Occipital lobe (tissue), 2 donors: ENCODE results near the gene ANXA4. TPM values are rescaled to one million over a fixed set of nuclear protein-coding genes. Genes with fewer than 3 reads are reported as not detected.
"Not testable (repeated sequence)": the region's sequence is repeated elsewhere in the genome, so short reads cannot be mapped to it uniquely, and the experiment has no call there.

Experiments used
- DNase-seq: peaks from one replicate; lab custom pipeline; 2025; lab: John Stamatoyannopoulos, UW
- total RNA-seq: library from RNA; depleted of rRNA; stranded (reverse); fragments of >200 nt; gene quantifications from one replicate; pipeline ENCODE4 v1.2.3, GENCODE V29; 2014

Gene ANXA4
- total RNA-seq, 1 donor from 2014 or later = 3.4 TPM

DNA sequence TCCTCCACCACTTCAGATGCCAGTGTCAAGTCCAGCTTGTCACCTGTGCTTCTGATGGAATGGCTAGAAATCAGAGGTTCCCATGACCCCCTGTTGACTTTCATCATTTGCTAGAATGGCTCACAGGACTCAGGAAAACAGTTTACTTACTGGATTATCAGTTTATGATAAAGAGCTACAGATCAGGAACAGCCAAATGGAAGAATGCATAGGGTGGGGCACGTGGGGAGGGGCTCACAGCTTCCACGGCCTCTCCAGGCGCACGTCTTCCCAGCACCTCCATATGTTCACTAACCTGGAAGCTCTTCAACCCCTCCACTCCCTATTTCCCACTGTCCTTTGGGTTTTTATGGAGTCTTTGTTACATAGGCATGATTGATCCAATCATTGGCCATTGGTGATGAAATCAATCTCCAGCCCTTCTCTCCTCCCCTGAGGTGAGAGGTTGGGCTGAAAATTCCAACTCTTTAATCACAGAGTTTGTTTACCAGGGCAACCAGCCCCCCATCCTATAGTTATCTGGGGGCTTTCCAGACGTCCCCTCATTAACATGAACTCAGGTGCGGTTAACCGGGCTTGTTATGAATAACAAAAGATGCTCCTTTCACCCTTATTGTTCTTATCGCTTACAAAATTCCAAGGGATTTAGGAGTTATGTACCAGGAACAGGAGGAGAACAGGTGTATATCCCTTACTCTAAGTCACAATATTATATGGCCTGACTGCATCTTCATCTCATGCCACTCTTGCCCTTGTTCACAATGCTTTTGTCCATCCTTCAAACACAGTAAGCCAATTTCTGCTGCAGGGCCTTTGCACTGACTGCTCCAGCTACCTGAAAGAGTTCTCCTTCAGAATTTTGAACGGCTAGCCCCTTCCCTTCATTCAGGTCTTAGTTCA lies 35.2 kb downstream of the ANXA4 start:
- no peak for DNase-seq

DNA sequence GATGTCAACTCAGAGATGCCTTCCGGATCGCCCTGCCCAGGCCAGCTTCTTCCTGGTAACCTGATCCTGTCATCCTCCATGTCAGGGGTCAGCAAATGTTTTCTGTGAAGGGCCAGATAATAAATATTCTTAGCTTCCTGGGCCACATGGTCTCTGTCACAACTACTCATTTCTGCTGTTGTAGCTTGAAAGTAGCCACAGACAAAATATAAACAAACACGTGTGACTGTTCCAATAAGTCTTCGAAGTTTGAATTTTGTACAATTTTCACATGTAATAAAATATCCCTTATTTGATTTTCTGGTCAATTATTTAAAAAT lies 35.8 kb downstream of the ANXA4 start:
- DNase-seq = no peak

DNA sequence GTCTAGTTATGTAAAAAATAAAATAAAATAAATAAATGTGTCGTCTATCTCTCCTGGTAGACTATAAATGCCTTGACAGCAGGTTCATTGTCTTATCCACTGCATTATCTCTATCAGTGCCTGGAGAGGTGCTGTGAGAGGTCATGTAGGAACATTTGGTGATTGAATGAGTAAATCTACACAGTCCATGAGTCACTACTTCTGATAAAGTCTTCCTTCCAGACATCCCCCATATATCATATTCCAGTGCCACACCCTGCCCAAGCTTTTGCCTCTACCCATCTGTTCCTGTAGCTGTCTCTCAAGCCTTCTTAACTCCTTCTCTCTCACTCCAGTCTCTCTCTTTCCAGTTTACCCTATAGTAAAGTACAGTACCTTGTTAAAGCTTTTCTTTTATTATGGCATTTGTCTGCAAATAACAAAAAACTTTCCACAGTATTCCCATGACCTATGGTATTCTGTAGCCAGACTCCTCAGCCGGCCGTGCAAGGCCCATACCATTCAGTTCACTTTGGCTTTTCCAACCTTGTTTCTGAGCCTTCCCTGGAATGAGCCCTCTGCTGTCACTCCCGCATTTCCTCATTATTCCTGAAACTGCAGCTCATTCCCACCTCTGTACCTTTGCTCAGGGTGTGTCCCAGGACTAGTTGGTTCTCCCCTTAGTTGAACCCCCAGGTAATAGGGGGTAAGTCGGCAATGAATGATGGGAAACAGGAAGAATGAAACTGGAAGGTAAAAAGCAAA lies 37.5 kb downstream of the ANXA4 start:
- no peak for DNase-seq

DNA sequence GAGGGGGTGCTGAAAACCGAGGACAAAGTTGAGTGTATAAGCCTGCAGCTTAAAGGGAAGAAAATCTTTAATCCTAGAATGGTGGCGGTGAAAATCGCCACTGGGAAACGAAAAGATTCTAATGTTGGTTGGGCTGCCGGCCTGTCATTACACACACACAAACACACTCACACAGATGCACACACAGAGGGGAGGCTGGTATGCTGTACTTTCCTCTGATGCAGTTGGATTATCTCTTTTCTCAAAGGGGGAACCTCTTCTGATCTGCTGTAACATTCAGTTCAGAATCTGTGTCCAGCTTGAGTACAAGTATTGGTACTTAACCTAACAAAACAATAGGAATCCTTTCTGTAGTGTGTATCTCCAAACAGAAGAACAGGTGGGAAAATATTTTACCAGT lies 39.0 kb downstream of the ANXA4 start:
- DNase-seq = no peak

DNA sequence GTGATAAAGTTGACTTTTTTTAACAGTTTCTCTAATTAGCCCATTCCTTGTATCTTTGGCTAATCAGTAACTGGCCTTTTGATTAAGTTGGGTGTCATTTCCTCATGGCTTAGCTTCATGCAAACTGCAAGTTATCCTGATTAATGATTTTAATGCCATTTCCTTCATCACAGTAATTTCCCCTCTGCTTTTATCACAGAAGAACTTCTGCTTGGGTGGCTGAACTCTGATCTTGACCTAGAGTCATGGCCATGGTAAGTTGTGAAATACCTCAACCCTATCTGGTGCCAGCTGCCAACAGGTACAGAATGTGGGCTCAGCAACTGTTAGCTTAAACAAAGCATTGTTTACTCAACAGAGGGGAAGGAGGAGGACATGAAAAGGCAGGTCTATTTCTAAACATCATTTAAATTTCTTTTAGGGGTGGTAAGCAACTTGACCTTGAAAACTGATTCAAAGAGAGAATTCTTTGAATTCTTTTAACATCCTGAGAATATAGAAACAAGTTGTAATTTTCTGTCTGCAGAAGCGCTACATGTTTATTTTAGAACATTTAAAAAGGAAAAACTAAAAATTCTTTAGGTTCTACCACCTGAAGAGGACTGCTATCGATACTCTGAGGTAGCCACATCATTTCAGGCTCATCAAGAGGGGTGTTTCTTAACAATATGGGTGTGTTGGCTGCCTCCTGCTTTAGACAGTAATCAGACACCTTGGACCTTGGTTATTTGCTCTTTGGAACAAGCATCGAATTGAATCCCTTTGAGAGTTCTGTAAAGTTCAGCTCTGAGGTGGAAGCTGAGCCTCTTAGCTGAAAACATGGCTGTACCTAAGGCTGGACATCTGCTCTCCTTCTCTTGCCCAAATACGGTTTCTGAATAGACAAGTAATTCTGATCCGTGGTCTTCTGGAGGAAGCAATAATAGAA lies 39.7 kb downstream of the ANXA4 start:
- DNase-seq = no peak

DNA sequence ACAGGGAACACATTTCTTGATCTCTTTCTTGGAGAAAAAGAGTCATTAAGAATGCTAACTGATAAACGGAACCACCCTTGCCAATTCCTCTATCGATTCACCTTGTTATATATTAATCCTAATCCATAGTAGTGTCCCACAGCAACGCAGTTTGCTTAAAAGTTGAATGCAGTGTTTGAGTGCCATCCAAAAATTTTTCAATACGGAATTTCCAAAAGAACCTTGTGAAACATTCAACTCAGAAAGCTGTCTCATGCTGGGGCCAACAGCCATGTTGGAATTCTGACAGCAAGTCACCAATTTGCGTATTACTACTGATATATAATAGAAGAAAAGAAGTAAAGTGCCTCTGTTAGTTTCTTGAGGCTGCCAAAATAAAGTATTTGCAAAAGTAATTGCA lies 42.3 kb downstream of the ANXA4 start:
- DNase-seq = no peak

DNA sequence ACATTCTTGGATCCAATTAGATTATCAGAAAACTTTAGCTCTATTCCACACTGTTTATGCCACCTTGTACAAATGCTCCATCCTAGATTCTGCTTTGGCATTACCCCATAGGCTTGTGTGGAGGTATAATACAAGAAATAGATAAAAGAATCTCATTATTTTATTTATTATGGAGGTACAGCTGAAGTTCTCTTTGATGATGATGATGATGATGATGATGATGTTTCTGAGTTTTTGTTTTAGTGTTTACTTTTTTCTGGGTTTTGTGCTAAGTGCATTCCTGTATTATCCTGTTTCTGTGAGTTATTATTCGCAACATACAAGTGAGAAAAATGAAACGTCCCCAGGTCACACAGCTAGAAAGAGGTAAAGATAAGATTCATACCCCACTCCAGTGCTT lies 43.4 kb downstream of the ANXA4 start:
- DNase-seq = no peak

DNA sequence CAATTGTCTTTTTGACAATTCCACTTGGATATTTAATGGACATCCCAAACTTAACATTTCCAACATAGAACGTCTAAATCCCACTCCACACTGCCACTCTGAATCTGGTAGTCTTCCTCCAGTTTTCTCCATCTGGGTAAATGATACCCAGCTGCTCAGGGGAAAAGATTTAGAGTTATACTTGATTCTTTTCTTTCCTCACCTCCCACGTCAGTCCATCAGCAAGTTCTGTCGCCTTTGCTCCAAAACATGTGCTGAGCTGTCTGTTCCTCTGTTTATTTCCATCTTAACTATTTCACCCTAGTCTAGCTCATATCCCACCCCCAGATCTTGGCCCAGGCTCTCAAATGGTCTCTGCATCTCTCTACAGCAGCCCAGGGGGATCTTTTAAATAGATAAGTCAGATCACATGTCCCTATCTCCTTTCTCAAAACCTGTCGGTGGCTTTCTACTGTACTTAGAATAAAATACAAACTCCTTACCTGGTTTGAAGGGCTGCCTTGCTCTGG lies 44.2 kb downstream of the ANXA4 start:
- DNase-seq = no peak

DNA sequence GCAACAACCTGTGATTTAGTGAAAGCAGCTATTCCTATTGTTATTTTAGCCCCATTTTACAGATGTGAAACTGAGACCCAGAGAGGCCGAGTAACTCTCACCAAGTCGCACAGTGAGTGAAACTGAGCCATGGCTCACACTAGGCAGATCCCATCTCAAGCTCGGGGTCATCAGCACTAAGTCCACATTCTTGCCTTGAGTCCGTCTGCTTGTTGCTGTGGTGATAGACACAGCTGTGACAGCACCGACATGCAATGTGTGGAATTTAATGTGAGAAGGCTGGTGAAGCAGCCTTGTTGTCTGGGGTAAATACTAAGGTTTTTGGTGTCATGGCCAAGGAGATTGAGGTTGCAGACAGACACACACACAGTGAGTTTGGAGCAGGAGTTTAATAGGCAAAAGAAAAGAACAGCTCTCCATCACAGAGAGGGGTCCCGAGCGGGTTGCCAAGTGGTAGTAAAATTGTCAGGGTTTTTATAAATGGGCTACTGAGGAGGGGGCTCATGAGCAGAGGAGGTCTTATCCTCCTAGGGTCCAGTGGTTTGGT lies 47.3 kb downstream of the ANXA4 start:
- DNase-seq = no peak

DNA sequence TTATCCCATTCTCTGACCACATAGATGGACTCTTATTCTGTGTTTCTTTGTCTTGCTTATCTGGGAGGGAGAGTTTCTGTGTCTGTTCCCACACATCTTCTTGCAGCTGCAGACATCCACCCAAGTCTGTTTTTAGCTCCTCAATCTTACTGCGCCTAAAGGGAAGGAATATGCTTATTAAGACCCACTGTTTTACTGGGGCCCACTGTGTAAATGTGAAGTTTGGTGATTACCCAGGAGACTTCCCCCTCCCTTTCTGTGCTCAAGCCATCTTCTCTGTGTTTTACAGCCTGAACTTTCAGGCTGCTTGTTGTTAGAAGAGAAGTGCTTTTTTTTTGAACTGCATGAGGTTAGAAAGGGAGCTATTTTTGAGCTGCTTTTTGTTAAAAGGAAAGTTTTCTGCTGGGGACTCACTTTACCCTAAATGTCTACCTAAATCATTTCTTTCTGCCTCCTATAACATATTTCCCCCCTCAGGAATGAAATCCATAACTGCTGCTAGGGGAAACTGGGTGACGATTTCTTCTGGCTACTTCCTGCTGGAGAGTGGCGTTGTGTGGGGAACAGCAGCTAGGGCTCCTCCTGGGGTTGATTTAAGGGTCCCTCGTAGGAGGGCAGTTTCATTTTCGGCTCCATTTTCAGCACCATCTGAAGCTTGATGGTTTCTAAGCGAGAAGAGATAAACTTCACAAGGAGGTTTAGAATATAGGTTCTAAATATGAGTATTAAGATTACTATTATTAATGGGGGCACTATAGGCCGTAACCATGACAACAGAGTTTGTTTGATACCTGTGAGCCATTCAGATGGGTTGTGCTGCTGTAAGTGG lies 48.1 kb downstream of the ANXA4 start:
- no peak for DNase-seq

DNA sequence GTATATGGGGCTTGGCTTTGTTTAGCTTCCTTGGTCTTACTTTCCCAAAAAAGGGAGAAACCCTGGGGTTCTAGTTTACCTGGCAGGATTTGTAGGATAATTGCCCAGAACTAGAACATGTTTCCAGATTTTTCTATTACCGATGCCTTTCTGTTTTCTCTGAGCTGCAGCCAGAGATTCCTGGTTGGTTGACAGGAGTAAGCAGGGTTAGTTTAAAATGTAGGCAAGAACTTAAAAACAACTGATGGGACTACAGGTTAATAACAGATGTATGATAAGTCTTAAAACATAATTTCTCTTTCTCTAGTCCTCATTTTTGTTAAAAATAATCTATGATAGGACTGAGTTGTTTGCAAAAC lies 48.6 kb downstream of the ANXA4 start:
- no peak for DNase-seq

DNA sequence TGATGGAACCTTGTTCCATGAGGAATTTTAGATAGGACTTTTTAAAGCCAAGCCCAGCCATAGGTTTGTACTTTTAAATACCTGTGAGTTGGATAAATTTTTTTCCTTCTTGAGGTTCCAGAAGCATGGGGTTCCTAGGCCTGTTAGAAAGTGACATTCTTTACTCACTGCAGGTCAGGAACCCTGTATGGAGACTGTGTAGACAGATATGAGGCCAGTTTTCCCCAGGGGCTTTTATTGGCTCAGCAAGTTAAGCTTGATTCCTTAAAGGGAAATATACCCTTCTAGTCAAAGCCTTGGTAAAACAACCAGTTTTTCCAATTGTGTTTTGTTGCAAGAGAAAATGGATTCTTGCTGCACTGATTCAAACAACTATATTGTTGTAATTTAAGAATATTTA lies 49.1 kb downstream of the ANXA4 start:
- no peak for DNase-seq

DNA sequence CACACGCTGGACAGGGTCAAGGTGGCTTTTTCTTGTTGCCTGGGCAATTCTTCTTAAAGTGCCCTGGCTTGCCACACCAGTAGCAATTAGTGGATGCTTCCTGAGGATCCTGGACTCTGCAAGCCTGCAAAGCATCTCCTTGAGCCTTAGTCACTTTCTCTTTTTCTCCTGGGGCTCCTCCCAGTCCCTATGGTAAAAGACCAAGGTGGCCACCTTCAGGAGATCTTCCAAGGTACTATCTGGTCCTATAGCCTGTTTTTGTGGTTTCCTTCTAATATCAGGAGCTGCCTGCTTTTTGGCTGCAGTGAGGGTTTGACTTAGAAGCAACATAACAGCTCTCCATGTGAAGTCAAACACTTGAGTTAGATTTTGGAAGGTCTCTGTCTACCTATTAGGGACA lies 54.2 kb downstream of the ANXA4 start:
- DNase-seq = no peak

DNA sequence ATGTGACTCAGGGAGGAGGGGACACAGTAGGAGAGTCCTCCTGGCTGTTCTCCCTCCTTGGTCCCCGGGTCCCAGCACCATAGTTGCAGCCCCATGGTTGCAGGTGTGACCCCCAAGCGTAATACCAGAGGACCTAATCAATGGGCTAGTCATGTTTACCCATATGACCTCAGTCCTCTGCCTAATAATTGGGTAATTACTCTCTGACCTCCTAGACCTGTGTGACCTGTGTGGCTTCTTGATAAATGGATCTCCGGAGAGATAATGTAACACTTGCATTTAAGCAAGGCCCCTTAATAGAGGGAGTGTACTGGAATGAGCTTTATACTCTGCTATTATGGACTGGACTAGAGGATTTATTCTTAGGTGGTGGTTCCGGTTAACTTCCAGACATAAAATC lies 55.3 kb downstream of the ANXA4 start:
- DNase-seq = no peak

DNA sequence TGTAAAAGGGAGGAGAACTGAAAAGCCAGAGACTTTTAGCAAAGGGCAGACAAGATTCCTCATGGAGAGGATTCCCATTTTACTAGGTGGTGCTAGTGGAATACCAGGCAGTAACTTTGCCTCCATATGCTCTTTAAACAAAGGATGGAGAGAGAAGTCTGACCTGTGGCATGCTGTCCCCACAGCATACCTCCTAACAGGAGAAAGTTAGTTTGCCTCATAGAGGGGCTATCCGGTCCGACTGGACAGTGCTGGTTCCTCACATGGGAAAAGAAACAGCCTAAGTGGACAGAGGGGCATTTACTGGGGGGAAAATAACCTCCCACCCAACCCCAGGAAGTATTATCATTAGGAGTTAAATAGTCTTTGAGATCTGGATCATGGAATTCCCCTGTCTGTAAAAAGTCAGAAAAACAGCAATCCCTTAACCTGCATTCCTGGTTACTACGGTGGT lies 55.9 kb downstream of the ANXA4 start:
- no peak for DNase-seq

DNA sequence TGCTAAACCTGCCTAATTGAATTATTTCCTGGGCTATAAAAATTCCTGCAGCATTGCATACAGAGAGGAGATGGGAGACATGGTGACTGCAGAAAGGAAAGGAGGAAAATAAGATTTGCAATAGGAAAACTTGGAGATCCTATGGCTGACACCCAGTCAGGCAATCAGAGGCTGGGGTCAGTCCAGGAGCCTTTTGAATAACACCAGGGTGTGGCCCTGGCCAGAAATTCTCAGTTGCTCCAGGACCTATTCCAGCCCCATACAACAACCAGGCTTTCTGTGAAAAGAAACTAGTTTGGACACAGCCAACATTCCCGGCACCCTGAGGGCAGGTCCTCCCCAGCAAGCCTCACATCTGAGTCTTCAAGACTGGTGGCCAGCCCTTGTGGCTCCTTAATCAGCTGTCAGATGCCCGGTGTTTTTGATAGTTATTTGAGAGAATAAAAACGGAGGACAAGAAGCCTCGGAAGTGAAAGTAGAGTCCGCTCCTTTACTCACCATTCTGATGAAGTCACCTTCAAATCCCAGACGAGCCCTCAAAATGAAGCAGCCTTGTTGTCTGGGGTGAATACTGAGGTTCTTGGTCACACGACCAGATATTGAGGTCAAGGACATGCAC lies 56.5 kb downstream of the ANXA4 start:
- DNase-seq = no peak

DNA sequence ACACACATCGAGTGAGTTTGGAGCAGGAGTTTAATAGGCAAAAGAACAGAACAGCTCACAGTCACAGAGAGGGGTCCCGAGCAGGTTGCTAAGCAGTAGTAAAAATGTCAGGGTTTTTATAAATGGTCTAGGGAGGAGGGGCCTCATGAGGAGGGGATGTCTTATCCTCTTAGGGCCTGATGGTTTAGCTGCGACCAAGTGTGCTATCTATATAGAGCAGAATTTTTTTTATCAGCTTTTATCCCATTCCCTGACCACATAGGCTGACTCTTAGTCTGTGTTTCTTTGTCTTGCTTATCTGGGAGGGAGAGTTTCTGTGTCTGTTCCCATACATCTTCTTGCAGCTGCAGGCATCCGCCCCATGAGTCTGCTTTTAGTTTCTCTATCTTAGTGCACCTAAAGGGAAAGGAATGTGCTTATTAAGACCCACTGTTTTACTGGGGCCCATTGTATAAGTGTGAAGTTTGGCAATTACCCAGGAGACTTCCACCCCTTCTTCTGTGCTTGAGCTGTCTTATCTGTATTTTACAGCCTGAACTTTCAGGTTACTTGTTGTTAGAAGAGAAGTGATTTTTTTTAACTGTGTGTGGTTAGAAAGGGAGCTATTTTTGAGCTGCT lies 57.1 kb downstream of the ANXA4 start:
- DNase-seq = no peak

DNA sequence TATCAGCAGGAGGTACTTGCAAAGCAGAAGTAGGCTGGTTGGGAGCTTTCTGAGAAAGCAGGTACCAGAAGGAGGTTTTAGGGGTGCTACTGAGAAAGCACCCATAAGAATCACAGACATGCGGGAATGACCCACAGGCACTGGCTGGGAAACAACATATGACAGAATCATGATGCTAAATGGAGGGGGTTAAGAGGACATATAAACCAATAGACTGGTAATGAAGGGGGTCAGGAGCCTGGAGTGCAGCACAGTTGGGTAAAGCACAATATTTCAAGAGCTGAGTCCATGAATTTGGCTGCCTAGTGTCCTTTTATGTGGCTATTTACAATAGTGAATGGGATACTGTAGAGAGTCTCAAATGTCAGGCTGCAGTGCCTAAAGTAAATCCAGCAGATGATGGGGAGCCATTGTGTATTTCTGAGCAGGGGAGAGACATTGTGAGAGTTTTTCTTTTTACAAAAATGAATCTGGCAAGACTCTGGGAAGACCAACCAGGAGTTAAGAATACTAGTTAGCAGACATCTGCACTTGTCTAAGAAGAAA lies 59.9 kb downstream of the ANXA4 start:
- no peak for DNase-seq

DNA sequence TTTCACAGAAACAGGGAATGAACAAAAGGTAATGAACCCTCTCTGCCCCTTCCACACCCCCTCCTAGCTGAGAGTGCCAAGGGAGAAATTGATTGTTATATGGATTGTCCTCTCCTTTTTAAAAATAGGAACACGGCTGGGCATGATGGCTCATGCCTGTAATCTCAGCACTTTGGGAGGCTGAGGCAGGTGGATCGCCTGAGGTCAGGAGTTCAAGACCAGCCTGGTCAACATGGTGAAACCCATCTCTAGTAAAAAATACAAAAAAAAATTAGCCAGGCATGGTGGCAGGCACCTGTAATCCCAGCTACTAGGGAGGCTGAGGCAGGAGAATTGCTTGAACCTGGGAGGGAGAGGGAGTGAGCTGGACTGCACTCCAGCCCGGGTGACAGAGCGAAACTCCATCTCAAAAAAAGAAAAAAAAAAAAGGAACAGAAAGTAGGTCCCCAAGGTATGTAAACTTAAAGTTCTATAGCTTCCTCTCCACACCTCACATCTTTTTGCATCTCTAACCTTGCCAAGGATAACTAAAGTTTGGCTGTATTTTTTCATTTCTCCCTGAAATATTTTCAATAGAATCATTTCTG lies 60.9 kb downstream of the ANXA4 start:
- not testable (repeated sequence) for DNase-seq
